PC-9 (cell line): ENCODE data around the gene E2F3. TPM values are rescaled to one million over a fixed set of nuclear protein-coding genes. Genes with fewer than 3 reads are reported as not detected.
A peak's percentile ranks its signal among the peaks of the same experiment; 100 is the strongest.
"Not testable (repeated sequence)": the region's sequence is repeated elsewhere in the genome, so short reads cannot be mapped to it uniquely, and the experiment has no call there.

Experiments used
- BruUV-seq: library from RNA; stranded (reverse); fragments of 400-500 nt; replicated peaks from 2 replicates; lab custom pipeline; 2021; lab: Mats Ljungman, UMichigan
- CTCF ChIA-PET: fragments of 300-600 bp; sonication (Branson Sonifier 250); formaldehyde crosslinking; loops from one replicate; lab custom pipeline; 2022; ENCODE audit warnings: antibody characterized with exemption; lab: Charles Lee
- POLR2A ChIA-PET: fragments of 300-600 bp; sonication (Branson Sonifier 250); formaldehyde crosslinking; loops from one replicate; lab custom pipeline; 2022; ENCODE audit warnings: antibody characterized with exemption; ENCODE audit not compliant: unreplicated experiment; lab: Charles Lee
- DNase-seq, 2 experiments: peaks; one replicate each; pipeline versions ENCODE4 v3.0.0 to v3.0.0-alpha.2; 2015 to 2022; ENCODE audit warnings: mixed read lengths in 1 of 2
- H2AFZ ChIP-seq: fragments of 200-600 bp; sonication (generic); 2 replicates; pipeline ENCODE4 v1.8.1; 2017; ENCODE audit warnings: antibody characterized with exemption
- H3F3A ChIP-seq: fragments of 200-600 bp; sonication (generic); 2 replicates; pipeline ENCODE4 v1.8.1; 2017; ENCODE audit warnings: antibody characterized with exemption, mild to moderate bottlenecking, low read depth; ENCODE audit not compliant: insufficient read depth
- H3K27ac ChIP-seq: fragments of 200-600 bp; sonication (generic); 2 replicates; pipeline ENCODE4 v1.6.1; 2016; ENCODE audit warnings: mixed run types
- H3K27me3 ChIP-seq: fragments of 200-600 bp; sonication (generic); 2 replicates; pipeline ENCODE4 v1.6.1; 2016; ENCODE audit warnings: low read depth, mixed run types; ENCODE audit not compliant: insufficient read depth
- H3K36me3 ChIP-seq: fragments of 200-600 bp; sonication (generic); 2 replicates; pipeline ENCODE4 v1.6.1; 2016; ENCODE audit warnings: low read depth, mixed run types
- H3K4me1 ChIP-seq: fragments of 200-600 bp; sonication (generic); replicated peaks from 2 replicates; pipeline ENCODE4 v1.6.1; 2016; ENCODE audit warnings: mixed run types; ENCODE audit not compliant: insufficient read depth
- H3K4me2 ChIP-seq: fragments of 200-600 bp; sonication (generic); 2 replicates; pipeline ENCODE4 v1.6.1; 2017; ENCODE audit warnings: mixed run types
- H3K4me3 ChIP-seq: fragments of 200-600 bp; sonication (generic); 2 replicates; pipeline ENCODE4 v1.6.1; 2016; ENCODE audit warnings: mixed run types
- H3K79me2 ChIP-seq: fragments of 200-600 bp; sonication (generic); 2 replicates; pipeline ENCODE4 v1.6.1; 2017; ENCODE audit warnings: low read depth, mixed run types
- H3K9me2 ChIP-seq: fragments of 200-600 bp; sonication (generic); 2 replicates; pipeline ENCODE4 v1.8.1; 2017; ENCODE audit warnings: mild to moderate bottlenecking; ENCODE audit not compliant: insufficient read depth
- H3K9me3 ChIP-seq: fragments of 200-600 bp; sonication (generic); 2 replicates; pipeline ENCODE4 v1.8.1; 2016; ENCODE audit warnings: low read depth; ENCODE audit not compliant: insufficient read depth
- H4K20me1 ChIP-seq: fragments of 200-600 bp; sonication (generic); 2 replicates; pipeline ENCODE4 v1.8.1; 2017; ENCODE audit not compliant: insufficient read depth
- EZH2 ChIP-seq: fragments of 200-600 bp; sonication (generic); IDR thresholded peaks from 2 replicates; pipeline ENCODE4 v1.8.0; 2017; ENCODE audit warnings: antibody characterized with exemption, low read depth
- intact Hi-C: fragments of 100-400 bp; cut with micrococcal nuclease; formaldehyde crosslinking; loops from one replicate; pipeline ENCODE4 v1.10.0; 2022; ENCODE audit not compliant: unreplicated experiment
- total RNA-seq: library from RNA; stranded (reverse); gene quantifications from 2 replicates; pipeline ENCODE4 v1.2.3, GENCODE V29; 2021
- TF ChIP-seq, protein P1 (sequence below): fragments of 200-600 bp; sonication (generic); conservative IDR thresholded peaks from 2 replicates; pipeline ENCODE4 v1.6.1; 2017; ENCODE audit warnings: mixed run types, antibody characterized with exemption, mild to moderate bottlenecking, moderate library complexity

Gene E2F3
- total RNA-seq, 1 experiment from 2014 or later, result 20.0 TPM

DNA sequence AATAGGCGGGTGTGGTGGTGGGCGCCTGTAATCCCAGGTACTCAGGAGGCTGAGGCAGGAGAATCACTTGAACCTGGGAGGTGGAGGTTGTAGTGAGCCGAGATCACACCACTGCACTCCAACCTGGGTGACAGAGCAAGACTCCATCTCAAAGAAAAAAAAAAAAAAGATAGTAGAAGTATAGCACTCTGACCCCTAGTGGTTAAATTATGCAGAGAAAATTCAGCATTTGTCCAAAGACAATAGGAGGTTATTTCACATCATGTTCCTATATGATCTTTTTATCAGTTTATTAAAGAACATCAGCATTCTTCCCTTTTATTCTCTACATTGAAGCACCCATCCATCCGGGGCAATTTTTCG, 127.4 kb downstream of the E2F3 start:
- DNase-seq, result peak in 1 of 2 experiments; percentile 41

DNA sequence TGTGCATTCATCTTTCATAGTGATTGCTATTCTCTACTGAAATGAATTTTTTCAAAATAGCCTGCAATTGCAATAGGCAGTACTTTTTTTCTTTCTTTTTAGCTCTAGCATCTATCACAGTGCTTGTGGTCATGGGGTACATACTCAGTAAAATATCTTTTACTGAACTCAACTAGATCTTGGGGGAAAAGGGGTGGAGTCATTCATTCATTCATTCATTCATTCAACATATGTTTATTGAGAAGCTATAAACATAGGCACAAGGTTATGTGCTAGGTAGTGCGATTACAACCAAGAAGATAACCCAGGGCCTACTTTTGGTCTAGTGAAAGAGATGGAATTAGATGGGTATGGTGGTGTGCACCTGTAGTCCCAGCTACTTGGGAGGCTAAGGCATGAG, 131.2 kb downstream of the E2F3 start:
- intact Hi-C loops, result no loop called here
- TF ChIP-seq, protein P1, sequence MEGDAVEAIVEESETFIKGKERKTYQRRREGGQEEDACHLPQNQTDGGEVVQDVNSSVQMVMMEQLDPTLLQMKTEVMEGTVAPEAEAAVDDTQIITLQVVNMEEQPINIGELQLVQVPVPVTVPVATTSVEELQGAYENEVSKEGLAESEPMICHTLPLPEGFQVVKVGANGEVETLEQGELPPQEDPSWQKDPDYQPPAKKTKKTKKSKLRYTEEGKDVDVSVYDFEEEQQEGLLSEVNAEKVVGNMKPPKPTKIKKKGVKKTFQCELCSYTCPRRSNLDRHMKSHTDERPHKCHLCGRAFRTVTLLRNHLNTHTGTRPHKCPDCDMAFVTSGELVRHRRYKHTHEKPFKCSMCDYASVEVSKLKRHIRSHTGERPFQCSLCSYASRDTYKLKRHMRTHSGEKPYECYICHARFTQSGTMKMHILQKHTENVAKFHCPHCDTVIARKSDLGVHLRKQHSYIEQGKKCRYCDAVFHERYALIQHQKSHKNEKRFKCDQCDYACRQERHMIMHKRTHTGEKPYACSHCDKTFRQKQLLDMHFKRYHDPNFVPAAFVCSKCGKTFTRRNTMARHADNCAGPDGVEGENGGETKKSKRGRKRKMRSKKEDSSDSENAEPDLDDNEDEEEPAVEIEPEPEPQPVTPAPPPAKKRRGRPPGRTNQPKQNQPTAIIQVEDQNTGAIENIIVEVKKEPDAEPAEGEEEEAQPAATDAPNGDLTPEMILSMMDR, result no peak
- TF ChIP-seq EZH2, result no peak
- Histone ChIP-seq H3F3A (no peaks in the 10 kb centered on the region), H3K79me2 (peaks cover 15% of the 10 kb centered on the region), H3K27ac (no peak overlapping the region), H3K36me3 (no peaks in the 10 kb centered on the region), H3K4me3 (no peak overlapping the region), H3K9me3 (no peaks in the 10 kb centered on the region), H2AFZ (no peak overlapping the region), H4K20me1 (no peaks in the 10 kb centered on the region), H3K4me2 (no peak overlapping the region), H3K9me2 (no peaks in the 10 kb centered on the region), H3K27me3 (no peaks in the 10 kb centered on the region), H3K4me1 (peaks cover 17% of the 10 kb centered on the region)
- ChIA-PET CTCF (no interaction called here), POLR2A (no interaction called here)
- no peak for DNase-seq
- BruUV-seq, result no TSS peak

More for the DNA sequence above, 127.4 kb downstream of the E2F3 start:
- H3K27me3 ChIP-seq, POLR2A ChIA-PET, H4K20me1 ChIP-seq, H3K4me1 ChIP-seq, H3F3A ChIP-seq, BruUV-seq, H3K27ac ChIP-seq, H3K36me3 ChIP-seq, H3K79me2 ChIP-seq, H3K9me2 ChIP-seq, H3K9me3 ChIP-seq: not testable (repeated sequence)
- CTCF ChIA-PET, result interaction anchor here (1.0 to 2.1 kb wide), 2 partner anchors 124 to 126 kb away, joined by 3 to 7 read pairs; no protein-coding TSS in a partner anchor
- TF ChIP-seq, protein P1, result peak; percentile 64; the same call in 1 of the 2 replicates
- intact Hi-C loops, result loop anchor here (1.0 to 5.0 kb wide), 5 partner anchors 126 to 1932 kb away; partner anchors contain the start of gene MBOAT1
- Histone ChIP-seq H2AFZ (peak overlapping the region; percentile 41; the same call in 1 of the 2 replicates), H3K4me3 (peak overlapping the region; percentile 29; the same call in 1 of the 2 replicates), H3K4me2 (peak overlapping the region; percentile 61)

DNA sequence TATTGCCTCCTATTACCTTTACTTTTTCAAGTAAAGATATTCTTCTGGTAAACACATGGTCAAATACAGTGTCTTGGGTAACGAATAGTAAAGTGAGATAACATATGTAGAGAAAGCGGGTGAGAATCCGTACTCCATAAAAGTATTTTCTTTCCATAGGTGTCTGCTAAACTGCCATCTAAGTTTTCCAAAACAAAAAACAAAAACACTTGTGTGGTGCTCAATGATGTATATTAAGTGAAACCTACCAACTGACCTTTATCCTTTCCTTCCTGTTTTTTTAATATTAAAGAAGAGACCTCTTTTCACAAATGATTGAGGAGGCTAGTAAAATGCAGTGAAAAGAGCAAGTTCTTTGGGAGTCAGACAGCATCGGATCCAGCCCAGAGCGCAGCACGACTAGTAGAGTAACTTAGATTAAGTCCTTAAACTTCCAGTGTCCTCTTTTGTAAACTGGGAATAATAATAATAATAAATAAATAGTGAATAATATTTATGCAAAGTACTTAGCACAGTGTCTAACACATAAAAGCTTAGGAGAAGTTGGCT, 132.1 kb downstream of the E2F3 start:
- intact Hi-C loops, result loop anchor here (1.0 kb wide), 1 partner anchor 442 kb away; no protein-coding TSS in a partner anchor
- POLR2A ChIA-PET, result interaction anchor here (0.6 kb wide), 1 partner anchor 1110 kb away, joined by 3 read pairs; no protein-coding TSS in a partner anchor

More for the DNA sequence above, 132.1 kb downstream of the E2F3 start:
- TF ChIP-seq, protein P1, result no peak
- no peak for TF ChIP-seq EZH2
- Histone ChIP-seq H3K27me3 (no peaks in the 10 kb centered on the region), H3K79me2 (peaks cover 15% of the 10 kb centered on the region), H3K27ac (peak overlapping the region; percentile 58; the same call in 1 of the 2 replicates), H3K4me3 (peak overlapping the region; percentile 77), H3K9me2 (no peaks in the 10 kb centered on the region), H3K9me3 (no peaks in the 10 kb centered on the region), H3F3A (no peaks in the 10 kb centered on the region), H3K4me1 (peaks cover 13% of the 10 kb centered on the region), H2AFZ (peak overlapping the region; percentile 92), H4K20me1 (no peaks in the 10 kb centered on the region), H3K36me3 (no peaks in the 10 kb centered on the region), H3K4me2 (peak overlapping the region; percentile 91)
- BruUV-seq, result TSS peak; percentile 28
- CTCF ChIA-PET, result no interaction called here
- no peak for DNase-seq
